HG02981 (cell line): ENCODE measurements around the gene ID1.
A peak's percentile ranks its signal among the peaks of the same experiment; 100 is the strongest.

Source experiments
- ATAC-seq: cut with Tn5 transposase; IDR thresholded peaks from one replicate; pipeline ENCODE4 v1.9.1; 2021; ENCODE audit warnings: mild to moderate bottlenecking, moderate library complexity; ENCODE audit not compliant: unreplicated experiment

ID1 gene, protein sequence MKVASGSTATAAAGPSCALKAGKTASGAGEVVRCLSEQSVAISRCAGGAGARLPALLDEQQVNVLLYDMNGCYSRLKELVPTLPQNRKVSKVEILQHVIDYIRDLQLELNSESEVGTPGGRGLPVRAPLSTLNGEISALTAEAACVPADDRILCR

DNA sequence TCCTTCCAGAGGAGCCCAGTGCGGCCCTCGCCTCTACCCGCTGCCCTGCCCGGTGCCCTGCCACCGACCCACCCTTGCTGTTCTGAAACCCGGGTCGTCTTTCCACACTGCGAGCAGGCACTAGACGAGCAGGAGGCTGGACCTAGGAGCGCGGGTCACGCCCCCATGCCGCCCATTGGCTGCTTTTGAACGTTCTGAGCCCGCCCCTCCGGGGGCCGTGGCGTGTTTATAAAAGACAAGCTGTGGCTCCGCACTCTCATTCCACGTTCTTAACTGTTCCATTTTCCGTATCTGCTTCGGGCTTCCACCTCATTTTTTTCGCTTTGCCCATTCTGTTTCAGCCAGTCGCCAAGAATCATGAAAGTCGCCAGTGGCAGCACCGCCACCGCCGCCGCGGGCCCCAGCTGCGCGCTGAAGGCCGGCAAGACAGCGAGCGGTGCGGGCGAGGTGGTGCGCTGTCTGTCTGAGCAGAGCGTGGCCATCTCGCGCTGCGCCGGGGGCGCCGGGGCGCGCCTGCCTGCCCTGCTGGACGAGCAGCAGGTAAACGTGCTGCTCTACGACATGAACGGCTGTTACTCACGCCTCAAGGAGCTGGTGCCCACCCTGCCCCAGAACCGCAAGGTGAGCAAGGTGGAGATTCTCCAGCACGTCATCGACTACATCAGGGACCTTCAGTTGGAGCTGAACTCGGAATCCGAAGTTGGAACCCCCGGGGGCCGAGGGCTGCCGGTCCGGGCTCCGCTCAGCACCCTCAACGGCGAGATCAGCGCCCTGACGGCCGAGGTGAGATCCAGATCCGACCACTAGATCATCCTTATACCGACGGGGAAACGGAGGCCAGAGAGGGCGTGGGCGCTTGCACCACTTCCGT is at the start of gene ID1:
ID1 (plus strand) TSS at position 259 of the 871 bp plus-strand sequence; CDS start at position 358, 99 bp downstream.
- ATAC-seq: peak; percentile 79

- no peak for ATAC-seq
These were observed 45.4 kb upstream of the ID1 start for GRCh38 chr20:31559704-31560093.

DNA sequence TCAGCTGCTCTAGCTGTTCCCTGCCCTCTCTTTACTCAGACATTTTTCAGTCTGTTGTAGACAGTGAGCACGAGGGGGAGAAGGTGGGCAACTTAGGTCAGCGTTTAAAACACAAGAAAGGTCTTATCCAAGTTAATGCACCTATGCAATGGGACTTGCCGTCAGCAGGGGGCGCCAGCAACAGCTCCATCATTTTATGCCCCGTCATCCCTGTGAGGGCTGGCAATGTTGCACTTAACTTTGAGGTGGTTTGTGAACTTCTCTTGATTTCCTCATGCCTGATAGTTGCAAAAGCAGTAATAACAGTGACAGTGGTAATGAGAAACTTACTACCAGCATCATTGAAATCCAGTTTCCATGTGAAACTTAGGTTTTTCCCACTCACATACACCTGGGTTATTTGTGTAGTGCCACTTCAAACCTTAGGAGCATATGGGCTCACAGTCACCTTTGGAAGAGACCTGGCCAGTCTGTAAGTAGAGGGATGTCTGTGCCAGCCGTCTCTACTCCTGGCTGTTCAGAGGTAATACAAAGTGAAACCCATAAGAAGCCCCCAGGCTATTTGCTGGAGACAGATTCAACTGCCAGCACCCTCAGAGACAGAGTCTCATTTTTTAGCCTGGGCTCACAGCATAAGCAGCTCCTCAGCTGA is 44.9 kb upstream of the ID1 start:
- peak; percentile 46 for ATAC-seq

DNA sequence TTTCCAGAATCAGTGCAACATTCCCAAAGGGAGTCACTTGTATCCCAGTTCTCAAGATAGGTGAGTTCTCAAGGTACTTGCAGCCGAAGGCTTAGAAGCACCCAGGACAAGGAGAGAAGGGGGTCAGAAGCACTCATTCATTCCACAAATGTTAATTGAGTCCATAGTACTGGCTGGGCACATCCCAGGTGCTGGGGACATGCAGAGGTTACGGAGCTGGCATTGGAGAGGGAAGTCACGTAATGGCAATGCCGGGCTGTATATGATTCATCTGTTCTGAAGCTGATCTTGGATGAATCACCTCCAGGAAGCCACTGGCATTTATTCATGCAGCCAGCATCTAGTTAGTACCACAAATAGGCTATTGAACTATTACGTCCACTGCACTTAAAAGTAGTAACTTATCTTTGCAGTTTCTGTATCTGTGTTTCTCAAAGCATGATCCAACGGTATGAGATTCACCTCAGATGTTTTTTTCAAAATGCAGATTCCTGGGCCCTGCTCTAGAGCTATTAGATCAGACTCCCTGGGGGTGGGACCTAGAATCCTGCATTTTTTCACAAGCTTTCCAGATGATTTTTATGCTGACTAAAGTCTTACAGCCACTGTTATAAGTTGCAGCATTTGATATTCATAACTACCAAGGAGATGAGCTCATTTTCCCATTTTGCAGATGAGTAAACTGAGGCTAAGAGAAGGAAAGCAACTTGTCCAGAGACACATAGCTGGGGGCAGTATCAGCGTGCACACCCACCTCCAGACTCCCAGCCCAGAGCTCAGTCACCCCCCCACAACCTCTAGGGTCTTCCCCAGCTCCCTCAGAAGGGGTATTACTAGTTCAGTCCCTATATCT is 44.1 kb upstream of the ID1 start:
- no peak for ATAC-seq

GRCh38 chr20:31562241-31562640 is 42.8 kb upstream of the ID1 start:
- ATAC-seq: no peak

DNA sequence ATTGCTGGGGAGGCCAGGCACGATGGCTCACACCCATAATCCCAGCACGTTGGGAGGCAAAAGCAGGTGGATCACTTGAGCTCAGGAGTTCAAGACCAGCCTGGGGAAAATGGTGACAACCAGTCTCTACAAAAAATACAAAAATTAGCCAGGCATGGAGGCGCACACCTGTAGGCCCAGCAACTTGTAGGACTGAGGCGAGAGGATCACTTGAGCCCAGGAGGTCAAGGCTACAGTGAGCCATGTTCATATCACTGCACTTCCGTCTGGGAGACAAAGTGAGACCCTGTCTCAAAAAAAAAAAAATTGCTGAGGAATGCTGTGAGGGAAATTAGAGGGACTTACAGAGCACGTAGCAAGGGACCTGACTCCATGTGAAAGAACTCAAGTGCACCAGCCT is 40.8 kb upstream of the ID1 start:
- no peak for ATAC-seq

- no peak for ATAC-seq
These were observed 39.3 kb upstream of the ID1 start for GRCh38 chr20:31565699-31566318.

- no peak for ATAC-seq
These were observed 38.8 kb upstream of the ID1 start for GRCh38 chr20:31566319-31566657.

DNA sequence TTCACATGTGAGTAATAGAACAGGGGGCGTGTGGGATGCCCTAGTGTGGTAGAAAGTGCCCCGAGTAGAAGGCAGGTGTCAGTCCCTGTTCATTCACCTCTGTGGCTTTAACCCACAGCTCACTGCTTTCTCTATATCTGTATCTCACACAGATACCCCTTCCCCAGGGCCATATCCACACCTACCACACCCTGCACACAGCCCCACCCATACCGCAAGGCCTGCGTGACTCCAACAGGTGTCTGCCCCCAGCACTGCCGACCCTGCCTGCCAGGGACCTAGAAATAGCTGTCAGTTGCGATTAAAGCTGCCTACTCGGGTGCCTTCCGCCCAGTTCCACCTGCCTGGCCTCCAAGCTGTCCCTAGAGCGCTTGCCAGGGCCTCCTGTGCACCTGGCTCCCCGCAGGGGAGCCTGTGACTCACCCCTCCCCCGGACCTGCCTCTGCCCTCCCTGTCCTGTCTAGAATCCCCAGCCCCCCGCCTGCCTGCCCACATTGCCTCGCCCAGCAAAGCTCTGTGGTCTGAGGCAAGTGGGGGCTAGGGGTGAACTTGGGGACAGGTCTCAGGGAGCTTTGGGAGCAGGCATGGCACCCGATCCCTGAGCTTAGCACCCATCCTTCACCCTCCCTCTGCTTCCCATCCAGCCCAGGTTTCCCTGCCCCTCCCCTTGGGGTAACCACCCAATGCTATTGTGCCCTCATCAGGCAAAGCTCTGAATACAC is 38.3 kb upstream of the ID1 start:
- ATAC-seq: no peak

GRCh38 chr20:31567380-31567720 is 37.7 kb upstream of the ID1 start:
- no peak for ATAC-seq

DNA sequence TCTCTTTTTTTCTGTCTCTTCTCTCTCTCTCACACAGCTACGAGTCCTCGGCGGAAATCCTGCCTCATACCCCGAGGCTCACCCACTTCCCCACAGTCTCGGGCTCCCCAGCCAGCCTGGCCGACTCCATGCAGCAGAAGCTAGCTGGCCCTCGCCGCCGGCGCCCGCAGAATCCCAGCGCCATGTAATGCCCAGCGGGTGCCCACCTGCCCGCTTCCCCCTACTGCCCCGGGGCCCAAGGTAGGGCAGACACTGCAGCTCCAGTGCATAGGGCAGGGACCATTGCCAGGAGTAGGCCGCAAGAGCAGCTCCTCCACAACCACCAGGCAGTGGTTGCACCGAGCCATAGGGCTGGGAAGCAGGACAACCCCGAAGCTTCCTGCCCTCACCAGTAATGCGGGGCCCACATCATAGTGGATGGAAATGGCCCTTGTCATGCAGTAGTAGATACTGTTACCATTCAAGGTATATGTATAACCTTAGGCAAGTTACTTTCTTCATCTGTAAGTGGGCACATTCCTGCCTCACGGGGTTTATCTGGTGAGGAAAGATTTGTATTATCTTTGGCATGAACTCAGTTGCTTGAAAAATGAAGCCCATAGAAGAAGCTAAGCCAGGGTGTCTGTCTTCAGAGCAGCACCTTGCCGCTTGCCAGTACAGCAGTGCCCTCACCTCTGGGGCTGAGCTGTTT is 36.9 kb upstream of the ID1 start:
- ATAC-seq: no peak

- ATAC-seq: no peak
These were observed 36.3 kb upstream of the ID1 start for GRCh38 chr20:31568773-31569162.

DNA sequence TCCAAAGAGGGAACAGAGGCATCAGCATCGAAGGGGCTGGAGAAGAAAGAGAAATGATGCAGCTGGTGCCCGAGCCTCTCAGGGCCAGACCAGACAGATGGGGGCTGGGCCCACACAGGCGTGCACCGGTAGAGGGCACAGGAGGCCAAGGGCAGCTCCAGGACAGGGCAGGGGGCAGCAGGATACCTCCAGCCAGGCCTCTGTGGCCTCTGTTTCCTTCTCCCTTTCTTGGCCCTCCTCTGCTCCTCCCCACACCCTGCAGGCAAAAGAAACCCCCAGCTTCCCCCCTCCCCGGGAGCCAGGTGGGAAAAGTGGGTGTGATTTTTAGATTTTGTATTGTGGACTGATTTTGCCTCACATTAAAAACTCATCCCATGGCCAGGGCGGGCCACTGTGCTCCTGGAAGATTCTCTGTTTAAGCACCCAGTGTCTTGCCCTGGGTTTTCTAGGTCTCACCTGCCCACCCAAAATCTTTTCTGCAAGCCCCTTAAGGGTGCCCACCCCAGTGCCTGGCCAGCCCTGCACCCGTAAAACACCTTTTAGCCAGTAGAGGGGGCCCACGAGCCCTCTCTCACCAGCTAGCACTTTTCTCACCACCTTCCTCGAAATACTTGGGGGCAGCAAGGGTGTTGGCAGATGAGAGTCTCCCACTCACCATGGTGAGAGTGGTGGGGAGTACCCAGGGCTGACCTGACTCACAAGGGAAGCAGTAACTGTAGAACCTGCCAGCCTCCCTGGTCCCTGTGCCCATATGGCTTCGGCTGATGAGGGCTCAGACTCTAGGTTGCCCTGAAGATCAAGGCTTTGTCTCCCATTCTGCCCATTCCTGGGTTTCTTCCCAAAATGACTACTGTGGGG is 35.7 kb upstream of the ID1 start:
- ATAC-seq: no peak

GRCh38 chr20:31570021-31570463 is 35.0 kb upstream of the ID1 start:
- no peak for ATAC-seq

DNA sequence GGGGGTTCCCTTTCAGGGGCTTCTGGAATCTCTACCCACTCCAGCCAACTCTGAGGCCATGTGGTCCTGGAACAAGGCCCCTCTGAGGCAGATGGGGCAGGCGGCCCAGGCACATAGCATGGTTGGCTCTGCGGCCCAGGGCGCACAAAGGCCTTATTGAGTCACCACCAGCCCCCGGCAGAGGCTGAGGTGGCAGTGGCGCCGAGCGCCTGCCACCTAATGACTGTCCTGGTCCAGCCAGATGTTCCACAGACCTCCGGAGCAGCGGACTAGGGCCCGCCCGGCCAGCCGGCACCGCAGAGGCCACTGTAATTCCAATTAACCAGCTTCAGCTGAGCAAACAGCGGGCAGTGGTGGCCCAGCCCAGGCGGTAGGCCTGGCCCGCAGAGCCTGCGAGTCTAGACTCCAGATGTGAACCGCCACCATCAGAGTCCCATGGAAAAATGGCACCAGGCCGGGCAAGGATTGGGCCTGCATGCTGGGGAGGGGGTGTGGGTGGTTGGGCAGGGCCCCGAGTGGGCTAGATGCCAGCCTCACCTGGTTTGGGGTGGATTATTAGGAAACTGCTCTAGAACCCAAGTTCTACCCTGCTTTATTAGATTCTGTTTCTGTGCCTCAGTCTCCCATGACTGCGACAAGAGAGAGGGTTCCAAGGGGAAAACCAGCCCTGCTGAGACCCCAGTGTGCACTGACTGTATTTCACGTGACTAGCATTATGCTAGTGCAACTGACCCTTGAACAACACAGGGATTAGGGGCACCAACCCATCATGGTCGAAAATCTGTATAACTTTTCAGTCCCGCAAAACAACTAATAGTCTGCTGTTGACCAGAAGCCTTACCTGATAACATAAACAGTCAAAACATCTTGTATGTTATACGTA is 34.1 kb upstream of the ID1 start:
- ATAC-seq: no peak

GRCh38 chr20:31572042-31572700 is 32.9 kb upstream of the ID1 start:
- ATAC-seq: peak; percentile 1
